Measurements from ENCODE around the gene ZNF763.

The ZNF763 gene

GRCh38 chr19:11970174-11970573 lies 5.3 kb downstream of the ZNF763 start:
- no peak for DNase-seq
- no peak overlapping the region for H3K4me3 Mint-ChIP-seq
- peaks cover 13% of the 10 kb centered on the region for H3K27me3 Mint-ChIP-seq (ENCODE audit: low read depth, poor library complexity)
- peaks cover 75% of the 10 kb centered on the region for H3K9me3 Mint-ChIP-seq
- H3K4me1 Mint-ChIP-seq, result peaks cover 18% of the 10 kb centered on the region
- no peak for TF ChIP-seq CTCF (IDR thresholded peaks at IDR 0.05)
- H3K36me3 Mint-ChIP-seq (ENCODE audit: low read depth), result peaks cover 66% of the 10 kb centered on the region
- H3K27ac Mint-ChIP-seq, result no peak overlapping the region

- peaks cover 79% of the 10 kb centered on the region for H3K9me3 Mint-ChIP-seq
- no peak for DNase-seq
- no peak overlapping the region for H3K27ac Mint-ChIP-seq
Measured at GRCh38 chr19:11971041-11971440, 6.2 kb downstream of the ZNF763 start.

GRCh38 chr19:11973019-11973810 lies 8.4 kb downstream of the ZNF763 start:
- no peak overlapping the region for H3K27ac Mint-ChIP-seq
- TF ChIP-seq CTCF (IDR thresholded peaks at IDR 0.05), result no peak
- no peak overlapping the region for H3K4me3 Mint-ChIP-seq
- no peaks in the 10 kb centered on the region for H3K4me1 Mint-ChIP-seq
- H3K36me3 Mint-ChIP-seq (ENCODE audit: low read depth), result peaks cover 75% of the 10 kb centered on the region
- H3K9me3 Mint-ChIP-seq, result peaks cover 84% of the 10 kb centered on the region
- no peak for DNase-seq
- H3K27me3 Mint-ChIP-seq (ENCODE audit: low read depth, poor library complexity), result no peaks in the 10 kb centered on the region

More at GRCh38 chr19:11971041-11971440, 6.2 kb downstream of the ZNF763 start:
- no peak overlapping the region for H3K4me3 Mint-ChIP-seq
- no peak for TF ChIP-seq CTCF (IDR thresholded peaks at IDR 0.05)
- H3K36me3 Mint-ChIP-seq (ENCODE audit: low read depth), result peaks cover 67% of the 10 kb centered on the region
- peaks cover 10% of the 10 kb centered on the region for H3K4me1 Mint-ChIP-seq
- peaks cover 7% of the 10 kb centered on the region for H3K27me3 Mint-ChIP-seq (ENCODE audit: low read depth, poor library complexity)

GRCh38 chr19:11978492-11979100 lies 13.8 kb downstream of the ZNF763 start:
- TF ChIP-seq CTCF (IDR thresholded peaks at IDR 0.05), result no peak
- Mint-ChIP-seq H3K27me3 (ENCODE audit: low read depth, poor library complexity) (no peaks in the 10 kb centered on the region), H3K4me1 (no peaks in the 10 kb centered on the region), H3K27ac (no peak overlapping the region), H3K4me3 (no peak overlapping the region), H3K9me3 (peaks cover 94% of the 10 kb centered on the region), H3K36me3 (ENCODE audit: low read depth) (peaks cover 68% of the 10 kb centered on the region)
- no peak for DNase-seq

GRCh38 chr19:11979527-11979926 lies 14.7 kb downstream of the ZNF763 start:
- TF ChIP-seq CTCF (IDR thresholded peaks at IDR 0.05), result no peak
- Mint-ChIP-seq H3K4me3 (no peak overlapping the region), H3K27me3 (ENCODE audit: low read depth, poor library complexity) (no peaks in the 10 kb centered on the region), H3K27ac (no peak overlapping the region), H3K4me1 (no peaks in the 10 kb centered on the region), H3K9me3 (peaks cover 86% of the 10 kb centered on the region), H3K36me3 (ENCODE audit: low read depth) (peaks cover 61% of the 10 kb centered on the region)
- no peak for DNase-seq
